K562 (cell line): ENCODE data around the gene CXCL1. TPM values are rescaled to one million over a fixed set of nuclear protein-coding genes. Genes with fewer than 3 reads are reported as not detected.

Experiments
- ARID4B ChIP-seq: sonication (generic); formaldehyde crosslinking; IDR thresholded peaks from 2 replicates; pipeline ENCODE4 v1.8.0; 2022; ENCODE audit warnings: mild to moderate bottlenecking, missing genetic modification reagents
- CBFA2T3 ChIP-seq: fragments of 450-650 bp; IDR thresholded peaks from 2 replicates; pipeline ENCODE4 v1.6.1; 2017
- E2F6 ChIP-seq, 2 experiments: IDR thresholded peaks; 2 replicates each; pipeline ENCODE4 v1.6.1; 2011; ENCODE audit warnings: borderline replicate concordance in 1 of 2, control low read depth in 1 of 2, low read depth in 1 of 2, low read length in 1 of 2, mild to moderate bottlenecking in 1 of 2, mixed read lengths in 1 of 2, moderate library complexity in 1 of 2; ENCODE audit not compliant: insufficient read depth in 1 of 2, insufficient read length in 1 of 2, poor library complexity in 1 of 2, severe bottlenecking in 1 of 2; ENCODE audit errors: extremely low read depth in 1 of 2
- ELF2 ChIP-seq: fragments of 250-450 bp; sonication (Bioruptor Pico); IDR thresholded peaks from 2 replicates; pipeline ENCODE4 v1.5.0; 2021; ENCODE audit warnings: mild to moderate bottlenecking
- GTF2E2 ChIP-seq: fragments of 200-800 bp; sonication (Bioruptor generic); IDR thresholded peaks from 2 replicates; pipeline ENCODE4 v1.6.1; 2016; ENCODE audit warnings: missing genetic modification characterization, missing compliant biosample characterization
- MBD1 ChIP-seq: fragments of 250-450 bp; sonication (Bioruptor Pico); IDR thresholded peaks from 2 replicates; pipeline ENCODE4 v1.8.0; 2022; ENCODE audit warnings: inconsistent platforms
- NBN ChIP-seq: fragments of 450-650 bp; IDR thresholded peaks from 2 replicates; pipeline ENCODE4 v1.6.1; 2016; ENCODE audit warnings: low read depth, mild to moderate bottlenecking
- NFIX ChIP-seq: fragments of 250-450 bp; sonication (Bioruptor Pico); IDR thresholded peaks from 2 replicates; pipeline ENCODE4 v1.4.0; 2020; ENCODE audit warnings: low read depth, mild to moderate bottlenecking, moderate library complexity
- NR3C1 ChIP-seq: sonication (generic); formaldehyde crosslinking; IDR thresholded peaks from 2 replicates; pipeline ENCODE4 v1.8.1; 2022; ENCODE audit warnings: missing genetic modification reagents
- TAL1 ChIP-seq: fragments of 450-650 bp; IDR thresholded peaks from 2 replicates; pipeline ENCODE4 v1.6.1; 2016; ENCODE audit warnings: mild to moderate bottlenecking
- THRB ChIP-seq: fragments of 450-650 bp; formaldehyde crosslinking; conservative IDR thresholded peaks from 2 replicates; pipeline ENCODE4 v1.4.0; 2022; ENCODE audit warnings: mild to moderate bottlenecking, missing genetic modification characterization
- USF1 ChIP-seq: sonication (generic); formaldehyde crosslinking; IDR thresholded peaks from 2 replicates; pipeline ENCODE4 v1.9.0; 2022; ENCODE audit warnings: mild to moderate bottlenecking, missing genetic modification reagents
- ZMIZ1 ChIP-seq, 2 experiments: fragments of 150-350 bp in 1 of 2; IDR thresholded peaks; 2 replicates each; pipeline ENCODE4 v1.6.1; 2012 to 2016; ENCODE audit warnings: low read depth in 2 of 2, low read length in 2 of 2, mild to moderate bottlenecking in 1 of 2, moderate library complexity in 1 of 2
- ZNF24 ChIP-seq: fragments of 450-650 bp; IDR thresholded peaks from 2 replicates; pipeline ENCODE4 v1.6.1; 2016
- polyA plus RNA-seq, 8 experiments: library from polyadenylated mRNA; depleted of rRNA in 4 of 8; stranded (reverse) in 5 of 8; unstranded in 3 of 8; fragments of >200 nt; fragmentation: Nextera tagmentation in 2 of 8; fragmentation: Illumina TruSeq in 1 of 8; extraction: Ambion mirVana in 2 of 8; extraction: Trizol in 1 of 8; gene quantifications; 2 replicates each; pipeline versions ENCODE4 v1.2.1 to v1.2.3, GENCODE V29; 2011 to 2014; ENCODE audit warnings: inconsistent platforms in 1 of 8, missing spikeins in 1 of 8
- total RNA-seq, 7 experiments: library from RNA; depleted of rRNA in 6 of 7; stranded (reverse); fragments of >200 nt in 6 of 7; fragmentation: Illumina TruSeq in 2 of 7; extraction: Trizol in 2 of 7; gene quantifications; 2 replicates each; pipeline versions ENCODE4 v1.2.1 to v1.2.3, GENCODE V29; 2011 to 2021; ENCODE audit warnings: low replicate concordance in 1 of 7

The CXCL1 gene
- total and polyA plus RNA-seq, 9 of the 15 experiments (the other 6 are each of a cell fraction or from before 2014, with no cell fraction given): 0.07 to 2.2 (median 0.32) TPM; not detected in 3

GRCh38 chr4:73832651-73833237 is 36.4 kb upstream of the CXCL1 start (continued):
- no peak for TF ChIP-seq USF1 (CRISPR knock-in tag)
- no peak for TF ChIP-seq ELF2 (CRISPR knock-in tag)
- no peak for TF ChIP-seq NR3C1
- TF ChIP-seq ZNF24: no peak
- TF ChIP-seq THRB (CRISPR knock-in tag): no peak
- no peak for TF ChIP-seq E2F6 (IDR thresholded peaks at IDR 0.05; ENCODE audit: borderline replicate concordance in 1 of 2, extremely low read depth in 1 of 2, insufficient read depth in 1 of 2, insufficient read length in 1 of 2, low read depth in 1 of 2, low read length in 1 of 2, poor library complexity in 1 of 2, severe bottlenecking in 1 of 2)
- TF ChIP-seq CBFA2T3: peak; percentile 96
- TF ChIP-seq NFIX: no peak
- no peak for TF ChIP-seq GTF2E2
- TF ChIP-seq TAL1: peak; percentile 94
- peak in 1 of 2 experiments; percentile 83; a peak in 1 of 4 replicates for TF ChIP-seq ZMIZ1 (IDR thresholded peaks at IDR 0.05; ENCODE audit: low read depth in 2 of 2, low read length in 2 of 2)
- no peak for TF ChIP-seq ARID4B
- TF ChIP-seq NBN: 0 out of 2 replicates have a peak, but pooled peaks have one; percentile 67
- no peak for TF ChIP-seq MBD1 (CRISPR knock-in tag)
